ENCODE measurements around the gene PHACTR3.

GRCh38 chr20:59736366-59736765 lies 132.0 kb downstream of the PHACTR3 start:
- no peak for TF ChIP-seq EZH2phosphoT487 (IDR thresholded peaks at IDR 0.05; ENCODE audit: borderline replicate concordance, low read length)
- TF ChIP-seq CTCF (IDR thresholded peaks at IDR 0.05; ENCODE audit: low read depth, low read length, poor library complexity, severe bottlenecking): no peak
